Adrenal gland (tissue), 19 donors: ENCODE data around the gene MLC1. TPM values are rescaled to one million over a fixed set of nuclear protein-coding genes. Genes with fewer than 3 reads are reported as not detected.

Experiments
- DNase-seq, 7 donors: peaks; one replicate each; pipeline ENCODE4 v3.0.0-alpha.2; 2019 to 2020
- H3K27ac ChIP-seq, 5 donors: fragments of 200-600 bp; sonication (generic) in 4 of 5; 1 replicate in 3 of 5; 2 replicates in 2 of 5; pipeline versions ENCODE4 v1.5.1 to v1.8.0; 2016 to 2020; ENCODE audit warnings: mild to moderate bottlenecking in 1 of 5
- H3K27me3 ChIP-seq: fragments of 200-600 bp; 2 replicates; pipeline ENCODE4 v1.8.0; 2021
- H3K36me3 ChIP-seq, 2 donors: fragments of 200-600 bp; replicated peaks in 1 of 2; 1 replicate in 1 of 2; 2 replicates in 1 of 2; pipeline versions ENCODE4 v1.5.1 to v1.8.0; 2018 to 2022
- H3K4me1 ChIP-seq, 2 donors: fragments of 200-600 bp; replicated peaks in 1 of 2; 1 replicate in 1 of 2; 2 replicates in 1 of 2; pipeline versions ENCODE4 v1.5.1 to v1.8.0; 2018 to 2021
- H3K4me3 ChIP-seq, 4 donors: fragments of 200-600 bp; sonication (generic) in 3 of 4; one replicate each; pipeline ENCODE4 v1.5.1; 2016 to 2018
- H3K9me3 ChIP-seq, 3 donors: fragments of 200-600 bp; sonication (generic) in 1 of 3; replicated peaks in 1 of 3; 1 replicate in 2 of 3; 2 replicates in 1 of 3; pipeline versions ENCODE4 v1.5.1 to v1.8.0; 2016 to 2021
- CTCF ChIP-seq, 6 experiments: fragments of 450-650 bp in 4 of 6; fragments of 200-600 bp in 2 of 6; sonication (generic) in 1 of 6; IDR thresholded peaks; 1 replicate in 5 of 6; 2 replicates in 1 of 6; pipeline versions ENCODE4 v1.5.1 to v1.8.0; 2016 to 2021; ENCODE audit warnings: antibody characterized with exemption in 6 of 6, mild to moderate bottlenecking in 2 of 6, moderate library complexity in 1 of 6
- POLR2A ChIP-seq, 2 donors: fragments of 450-650 bp; IDR thresholded peaks; one replicate each; pipeline ENCODE4 v1.6.1; 2017; ENCODE audit warnings: antibody characterized with exemption in 2 of 2, mild to moderate bottlenecking in 2 of 2, moderate library complexity in 1 of 2
- WGBS, 4 donors: extraction: QIAGEN DNeasy Blood & Tissue Kit in 2 of 4; methylation state at CpG; one replicate each; pipeline versions ENCODE4 v1.1.5 to v1.1.7; 2013 to 2017; 5-methylcytosine and 5-hydroxymethylcytosine counted together
- intact Hi-C, 2 donors: fragments of 100-400 bp; cut with DNase I; formaldehyde crosslinking; loops; one replicate each; pipeline versions ENCODE4 v1.14.1 to v1.15.0; 2022 to 2023
- long read RNA-seq, 10 donors: library from polyadenylated mRNA in 3 of 10; unstranded in 2 of 10; stranded (forward) in 1 of 10; transcript quantifications; one replicate each; pipeline ENCODE4 v2.0.0 and lab custom pipeline, GENCODE V29; 2021 to 2026
- polyA plus RNA-seq, 3 donors: library from polyadenylated mRNA; stranded (reverse); fragments of 200-250 nt in 2 of 3; fragments of 350-450 nt in 1 of 3; fragmentation: Illumina TruSeq in 1 of 3; extraction: RNeasy Lipid Tissue Mini Kit (QIAGEN cat#74804) in 1 of 3; gene quantifications; one replicate each; pipeline ENCODE4 v1.2.3, GENCODE V29; 2013 to 2014
- total RNA-seq, 9 donors: library from RNA; depleted of rRNA in 4 of 9; stranded (reverse); fragments of >200 nt in 4 of 9; fragments of 120-200 nt in 1 of 9; fragmentation: NEBNext Ultra II Directional in 1 of 9; extraction: Animal tissue kit (Norgen Biotek cat#: 25700) in 1 of 9; gene quantifications; one replicate each; pipeline versions ENCODE4 v1.1.0 to v1.2.4, GENCODE V29; 2013 to 2023
- donor health status: healthy with polysubstance abuse.
- donor health status: Bipolar disorder and iron deficiency.
- donor health status: DM: yes; HTN: yes; CAD: no.
- donor health status: DM: no; HTN: no; CAD: no.
- donor health status: DM: no; HTN: no; CAD: no.
- donor health status: DM: yes; HTN: yes; CAD: no.

The MLC1 gene
- total RNA-seq (under 1 TPM in 1 of 9 donors, not detected in 8; 0.22 TPM), polyA plus RNA-seq (under 1 TPM in 1 of 3 donors, not detected in 2; 0.03 TPM)
- long read RNA-seq, donor 1: 0 reads
- long read RNA-seq, donor 2: 0 reads
- long read RNA-seq, donor 3: 0 reads
- long read RNA-seq, donor 4: 0 reads
- long read RNA-seq, donor 5: 0 reads
- long read RNA-seq, donor 6: 0 reads
- long read RNA-seq, donor 7: 0 reads
- long read RNA-seq, donor 8: 0 reads
- long read RNA-seq, donor 9: 0 reads
- long read RNA-seq, donor 10: 0 reads

GRCh38 chr22:50085211-50085972, at the start of gene MLC1:
Gene MLC1 (minus strand): TSS chr22:50085426. CDS start chr22:50084902, 524 bp downstream.
- Histone ChIP-seq H3K36me3 (no peaks in the 10 kb centered on the region), H3K4me3 (no peak within 1 kb of the TSS), H3K9me3 (no peaks in the 10 kb centered on the region), H3K27me3 (peaks cover 33% of the 10 kb centered on the region), H3K4me1 (no peaks in the 10 kb centered on the region), H3K27ac (no peak within 1 kb of the TSS)
- TF ChIP-seq POLR2A (IDR thresholded peaks at IDR 0.05) (no peak), CTCF (IDR thresholded peaks at IDR 0.05) (no peak)
- no peak for DNase-seq
- intact Hi-C loops: no loop called here
- WGBS, 4 donors: 54 to 75% (median 62%) methylated on average over 28 to 29 of the region's 29 CpGs

GRCh38 chr22:50134481-50134880, 49.3 kb upstream of the MLC1 start:
- no peak for TF ChIP-seq CTCF (IDR thresholded peaks at IDR 0.05)
- no peak for TF ChIP-seq POLR2A (IDR thresholded peaks at IDR 0.05)
- intact Hi-C loops: loop anchor here in 1 of 2 donors (5.0 kb wide), 1 partner anchor 207 kb away; no protein-coding TSS in a partner anchor

GRCh38 chr22:50131894-50132293, 46.7 kb upstream of the MLC1 start:
- Histone ChIP-seq H3K4me3 (no peak overlapping the region), H3K27ac (no peak overlapping the region), H3K36me3 (no peaks in the 10 kb centered on the region), H3K9me3 (no peaks in the 10 kb centered on the region), H3K4me1 (no peaks in the 10 kb centered on the region), H3K27me3 (peaks cover 4% of the 10 kb centered on the region)
- DNase-seq: no peak
- intact Hi-C loops: loop anchor here in 1 of 2 donors (5.0 kb wide), 1 partner anchor 205 kb away; no protein-coding TSS in a partner anchor
- 58 to 83% (median 71%) methylated on average over 4 of the region's 4 CpGs for WGBS, 4 donors
- no peak for TF ChIP-seq CTCF (IDR thresholded peaks at IDR 0.05)
- TF ChIP-seq POLR2A (IDR thresholded peaks at IDR 0.05): no peak

More at GRCh38 chr22:50134481-50134880, 49.3 kb upstream of the MLC1 start:
- Histone ChIP-seq H3K27me3 (no peaks in the 10 kb centered on the region), H3K27ac (no peak overlapping the region), H3K9me3 (no peaks in the 10 kb centered on the region), H3K36me3 (no peaks in the 10 kb centered on the region), H3K4me1 (no peaks in the 10 kb centered on the region), H3K4me3 (no peak overlapping the region)
- 66 to 83% (median 79%) methylated on average over 10 of the region's 10 CpGs for WGBS, 4 donors
- DNase-seq: no peak

GRCh38 chr22:50129121-50129736, 44.0 kb upstream of the MLC1 start:
- Histone ChIP-seq H3K4me1 (no peaks in the 10 kb centered on the region), H3K27me3 (peaks cover 6% of the 10 kb centered on the region), H3K4me3 (no peak overlapping the region), H3K9me3 (no peaks in the 10 kb centered on the region), H3K27ac (no peak overlapping the region), H3K36me3 (no peaks in the 10 kb centered on the region)
- no peak for DNase-seq
- WGBS, 4 donors: 80 to 89% (median 87%) methylated on average over 10 of the region's 10 CpGs
- no peak for TF ChIP-seq POLR2A (IDR thresholded peaks at IDR 0.05)
- TF ChIP-seq CTCF (IDR thresholded peaks at IDR 0.05): no peak
- intact Hi-C loops: no loop called here
